Activated T-cell treated with anti-CD3 and anti-CD28 coated beads, Interleukin-2, amount 50 U/mL, for 4 hours (primary cell): ENCODE data around the gene CISH. TPM values are rescaled to one million over a fixed set of nuclear protein-coding genes. Genes with fewer than 3 reads are reported as not detected.

Experiments used
- ATAC-seq, 2 donors: fragments of 200-7000 bp; cut with Tn5 transposase; one replicate each; pipeline ENCODE4 v1.10.0; 2021
- DNase-seq: peaks from one replicate; pipeline ENCODE4 v3.0.0-alpha.2; 2020
- H3K27me3 Mint-ChIP-seq: one replicate; pipeline ENCODE4 v1.8.0; 2021; ENCODE audit warnings: low read depth, mixed read lengths
- H3K36me3 Mint-ChIP-seq: one replicate; pipeline ENCODE4 v1.8.0; 2022; ENCODE audit warnings: mixed read lengths; ENCODE audit not compliant: insufficient read depth
- H3K4me1 Mint-ChIP-seq: one replicate; pipeline ENCODE4 v1.8.0; 2021; ENCODE audit warnings: low read depth, mixed read lengths
- H3K4me3 Mint-ChIP-seq: one replicate; pipeline ENCODE4 v1.8.0; 2021; ENCODE audit warnings: mild to moderate bottlenecking, moderate library complexity, mixed read lengths
- H3K9me3 Mint-ChIP-seq: one replicate; pipeline ENCODE4 v1.8.0; 2021; ENCODE audit warnings: mixed read lengths
- total RNA-seq, 3 donors: library from RNA; stranded (reverse); gene quantifications; one replicate each; pipeline ENCODE4 v1.2.1, GENCODE V29; 2021

CISH gene
- total RNA-seq, 3 donors from 2014 or later = 223 to 268 (median 229) TPM

DNA sequence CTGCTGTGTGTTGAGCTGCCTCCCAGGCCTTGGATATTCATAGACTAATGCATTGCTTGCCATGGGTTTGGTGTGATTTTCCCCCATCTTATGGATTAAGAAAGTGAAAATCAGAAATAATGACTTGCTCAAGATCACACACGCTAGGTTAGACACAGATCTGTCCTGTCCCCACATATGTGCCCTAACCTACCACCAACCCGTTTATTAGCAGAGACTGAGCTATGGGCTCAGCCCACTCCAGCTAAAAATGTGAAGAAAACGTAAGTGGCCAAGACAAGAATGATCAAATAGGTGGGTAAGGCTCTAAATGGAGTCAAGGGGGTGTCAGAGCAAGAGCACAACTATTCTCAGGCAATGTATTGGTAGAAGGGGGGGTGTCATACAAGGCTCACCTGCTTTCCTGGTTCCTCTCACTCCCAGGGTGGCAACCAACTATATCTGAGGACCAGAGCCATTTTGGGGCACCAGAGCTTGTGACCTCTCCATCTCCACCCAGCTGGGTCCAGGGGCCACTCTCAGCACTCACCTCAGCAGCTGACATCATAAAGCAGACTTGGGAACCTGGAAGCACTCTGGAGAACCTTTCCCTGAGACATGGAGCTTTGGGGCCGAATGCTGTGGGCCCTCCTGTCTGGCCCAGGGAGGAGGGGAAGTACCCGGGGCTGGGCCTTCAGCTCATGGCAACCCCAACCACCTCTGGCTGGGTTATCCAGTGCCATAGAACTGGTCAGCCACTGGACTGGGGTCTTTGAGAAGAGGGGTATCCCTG lies 40.9 kb downstream of the CISH start:
- ATAC-seq (no peak), DNase-seq (no peak)
- peaks cover 3% of the 10 kb centered on the region for H3K36me3 Mint-ChIP-seq
- peak overlapping the region; percentile 95 for H3K4me3 Mint-ChIP-seq
- peaks cover 75% of the 10 kb centered on the region for H3K4me1 Mint-ChIP-seq
- no peaks in the 10 kb centered on the region for H3K9me3 Mint-ChIP-seq
- no peaks in the 10 kb centered on the region for H3K27me3 Mint-ChIP-seq

GRCh38 chr3:50568947-50569749 lies 42.4 kb downstream of the CISH start, which contains the start of gene HEMK1:
HEMK1 (plus strand) TSS chr3:50569522; CDS start chr3:50571105, 1,583 bp downstream.
- peaks cover 60% of the 10 kb centered on the region for H3K4me1 Mint-ChIP-seq
- peak; percentile 90 for DNase-seq
- peak within 1 kb of the TSS; percentile 95 for H3K4me3 Mint-ChIP-seq
- peaks cover 3% of the 10 kb centered on the region for H3K36me3 Mint-ChIP-seq
- H3K9me3 Mint-ChIP-seq = no peaks in the 10 kb centered on the region
- H3K27me3 Mint-ChIP-seq = no peaks in the 10 kb centered on the region
- ATAC-seq = peak; percentile 39 to 54

- Mint-ChIP-seq H3K36me3 (peaks cover 3% of the 10 kb centered on the region), H3K9me3 (no peaks in the 10 kb centered on the region), H3K4me3 (peak within 1 kb of the TSS; percentile 95), H3K27me3 (no peaks in the 10 kb centered on the region), H3K4me1 (peaks cover 44% of the 10 kb centered on the region)
- DNase-seq (peak; percentile 90), ATAC-seq (peak; percentile 82)
Observed at GRCh38 chr3:50567386-50568167, 44.0 kb downstream of the CISH start, which contains the start of gene C3orf18. C3orf18 (minus strand) TSS chr3:50567747; CDS start chr3:50565699, 2,048 bp downstream.

DNA sequence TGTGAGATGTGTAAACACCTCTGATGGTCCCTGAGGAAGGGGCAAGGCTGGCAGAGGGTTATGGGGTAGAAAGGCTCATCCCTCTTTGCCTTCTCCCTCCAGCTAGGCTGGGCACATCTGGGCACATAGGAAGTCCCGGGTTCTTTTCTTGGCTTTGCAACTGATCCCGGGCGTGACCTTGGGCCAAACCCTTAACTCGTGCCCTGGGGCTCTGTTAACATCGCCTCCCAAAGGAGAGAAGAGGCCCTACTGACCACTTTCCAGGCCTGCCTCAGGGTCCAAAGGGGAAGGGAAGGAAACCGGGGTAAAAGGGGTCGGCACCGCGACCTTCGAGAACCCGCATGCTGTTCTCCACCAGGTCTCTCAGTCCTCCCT lies 44.6 kb downstream of the CISH start:
- H3K4me3 Mint-ChIP-seq = peak overlapping the region; percentile 55
- H3K4me1 Mint-ChIP-seq = peaks cover 38% of the 10 kb centered on the region
- ATAC-seq = no peak
- peaks cover 3% of the 10 kb centered on the region for H3K36me3 Mint-ChIP-seq
- no peaks in the 10 kb centered on the region for H3K9me3 Mint-ChIP-seq
- DNase-seq = no peak
- no peaks in the 10 kb centered on the region for H3K27me3 Mint-ChIP-seq

DNA sequence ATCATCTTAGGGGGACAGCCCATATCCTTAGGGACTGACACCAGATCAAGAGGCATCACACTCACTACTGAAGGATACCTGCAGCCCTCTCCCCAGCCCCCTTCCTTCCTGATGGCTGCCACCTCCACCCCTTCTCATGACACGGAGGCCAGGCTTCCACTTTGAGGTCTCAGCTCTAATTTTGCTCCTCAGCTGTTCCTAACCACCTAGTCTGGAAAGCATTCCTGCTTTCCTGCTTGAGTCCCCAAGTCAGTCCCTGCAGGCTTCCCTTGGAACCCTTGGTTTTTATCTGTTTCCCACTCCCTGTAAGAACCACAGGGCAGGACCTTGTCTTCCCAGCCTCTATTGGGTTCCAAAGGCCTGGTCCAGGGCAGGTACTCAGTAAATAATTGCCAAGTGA lies 47.3 kb downstream of the CISH start:
- DNase-seq (no peak), ATAC-seq (no peak)
- Mint-ChIP-seq H3K4me1 (peaks cover 16% of the 10 kb centered on the region), H3K36me3 (no peaks in the 10 kb centered on the region), H3K4me3 (no peak overlapping the region), H3K9me3 (no peaks in the 10 kb centered on the region), H3K27me3 (no peaks in the 10 kb centered on the region)

- Mint-ChIP-seq H3K27me3 (no peaks in the 10 kb centered on the region), H3K36me3 (no peaks in the 10 kb centered on the region), H3K9me3 (no peaks in the 10 kb centered on the region), H3K4me1 (peaks cover 16% of the 10 kb centered on the region), H3K4me3 (no peak overlapping the region)
- DNase-seq = no peak
- ATAC-seq = no peak
Observed at GRCh38 chr3:50563867-50564266, 47.7 kb downstream of the CISH start.

DNA sequence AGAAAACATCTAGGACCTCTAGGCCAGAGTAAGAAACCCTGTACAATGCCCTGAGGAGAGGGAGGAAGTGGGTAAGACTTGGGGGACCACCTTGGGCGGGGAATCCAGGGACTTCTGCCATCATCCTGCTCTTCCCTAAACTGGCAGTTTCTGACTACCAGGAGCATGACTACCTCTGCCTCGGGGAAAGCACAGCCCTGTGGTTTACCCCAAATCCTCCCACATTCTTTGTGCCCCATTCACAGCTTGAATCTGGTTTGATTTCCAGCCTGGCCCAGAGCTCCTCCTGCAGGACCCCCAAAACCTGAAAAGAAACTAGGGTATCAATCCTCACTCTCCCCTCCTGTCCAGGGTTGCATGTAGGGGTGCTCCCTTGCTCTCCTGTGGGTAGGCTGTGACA lies 48.7 kb downstream of the CISH start:
- no peak for ATAC-seq
- Mint-ChIP-seq H3K27me3 (no peaks in the 10 kb centered on the region), H3K4me1 (peaks cover 13% of the 10 kb centered on the region), H3K36me3 (no peaks in the 10 kb centered on the region), H3K4me3 (no peak overlapping the region), H3K9me3 (no peaks in the 10 kb centered on the region)
- DNase-seq = no peak

- Mint-ChIP-seq H3K9me3 (no peaks in the 10 kb centered on the region), H3K4me3 (no peak overlapping the region), H3K36me3 (no peaks in the 10 kb centered on the region), H3K4me1 (no peaks in the 10 kb centered on the region), H3K27me3 (no peaks in the 10 kb centered on the region)
- DNase-seq = no peak
- no peak for ATAC-seq
Observed at GRCh38 chr3:50559702-50560101, 51.9 kb downstream of the CISH start.

DNA sequence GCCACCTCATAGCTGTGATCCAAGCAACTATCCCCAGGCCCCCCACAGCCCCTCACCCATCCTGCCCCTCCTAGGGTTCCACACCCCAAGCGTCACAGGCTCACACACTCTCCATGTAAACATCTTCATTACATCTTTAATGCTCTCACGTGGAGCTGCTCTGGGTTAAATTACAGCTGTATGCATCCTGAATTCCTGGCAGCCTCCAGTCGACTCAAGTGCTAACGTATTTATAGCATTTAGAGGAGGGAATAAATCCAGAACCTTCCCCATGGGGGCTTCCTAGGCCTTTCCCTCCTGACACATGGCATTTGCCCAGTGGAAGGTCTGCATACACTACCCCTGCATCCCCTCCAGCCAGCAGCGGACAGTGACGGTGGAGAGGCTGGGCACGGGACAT lies 53.7 kb downstream of the CISH start:
- no peak overlapping the region for H3K4me3 Mint-ChIP-seq
- no peaks in the 10 kb centered on the region for H3K27me3 Mint-ChIP-seq
- H3K4me1 Mint-ChIP-seq = no peaks in the 10 kb centered on the region
- no peak for ATAC-seq
- H3K9me3 Mint-ChIP-seq = no peaks in the 10 kb centered on the region
- H3K36me3 Mint-ChIP-seq = no peaks in the 10 kb centered on the region
- no peak for DNase-seq

DNA sequence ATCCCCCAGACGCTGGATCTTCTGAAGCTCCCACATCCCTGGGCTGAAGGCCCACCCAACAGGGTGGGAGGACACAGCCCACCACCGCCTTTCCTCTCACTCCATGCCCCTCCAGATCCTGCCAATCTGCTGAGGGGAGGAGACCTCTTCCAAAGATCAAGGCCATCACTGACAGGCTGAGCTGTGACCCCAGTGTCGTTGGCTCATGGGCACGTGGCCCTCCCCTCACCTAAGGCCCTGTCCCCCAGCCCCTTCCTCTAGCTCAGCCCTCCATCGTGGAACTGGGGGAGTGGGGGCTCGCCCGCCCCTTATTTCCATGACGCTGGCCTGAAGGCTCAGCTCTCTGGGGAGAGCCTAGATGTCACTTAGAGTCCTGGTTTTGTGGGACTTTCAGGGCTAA lies 54.5 kb downstream of the CISH start:
- Mint-ChIP-seq H3K9me3 (no peaks in the 10 kb centered on the region), H3K36me3 (no peaks in the 10 kb centered on the region)

More for the DNA sequence above, 54.5 kb downstream of the CISH start:
- ATAC-seq (no peak), DNase-seq (no peak)
- no peak overlapping the region for H3K4me3 Mint-ChIP-seq
- H3K27me3 Mint-ChIP-seq = no peaks in the 10 kb centered on the region
- H3K4me1 Mint-ChIP-seq = no peaks in the 10 kb centered on the region

Other genes with a start within 250 kb of the CISH start
- under 1 TPM; 0.35 to 0.90 (median 0.58) TPM for gene CACNA2D2, start 108.1 kb downstream of the CISH start, total RNA-seq
- 10 to 100 TPM in 1 of 3 donors, 1 to 10 TPM in 2; 6.7 to 11.2 (median 9.0) TPM for gene C3orf18, start 44.0 kb downstream of the CISH start, total RNA-seq
- 10 to 100 TPM; 26.8 to 31.1 (median 27.4) TPM for gene HEMK1, start 42.3 kb downstream of the CISH start, total RNA-seq
- gene MAPKAPK3, start 5.4 kb upstream of the CISH start, total RNA-seq = 100 to 1,000 TPM; 174 to 225 (median 210) TPM
- gene DOCK3, start 63.2 kb upstream of the CISH start, total RNA-seq = 1 to 10 TPM; 1.2 to 1.7 (median 1.5) TPM